Aorta (tissue), 5 donors: ENCODE measurements around the gene BMPR1A. TPM values are rescaled to one million over a fixed set of nuclear protein-coding genes. Genes with fewer than 3 reads are reported as not detected.
"Not testable (repeated sequence)": the region's sequence is repeated elsewhere in the genome, so short reads cannot be mapped to it uniquely, and the experiment has no call there.

Experiments used
- ATAC-seq: fragments of 200-7000 bp; cut with Tn5 transposase; one replicate; pipeline ENCODE4 v1.9.1; 2022; ENCODE audit warnings: moderate library complexity; ENCODE audit not compliant: low FRiP score
- DNase-seq, 2 donors: peaks; one replicate each; pipeline ENCODE4 v3.0.0-alpha.2; 2020
- H3K27ac ChIP-seq, 2 donors: one replicate each; pipeline ENCODE4 v1.5.1; 2013; ENCODE audit warnings: low read length in 2 of 2, mild to moderate bottlenecking in 2 of 2, moderate library complexity in 2 of 2, control low read depth in 1 of 2, inconsistent platforms in 1 of 2, low read depth in 1 of 2
- H3K27me3 ChIP-seq, 2 donors: one replicate each; pipeline ENCODE4 v1.6.1; 2013; ENCODE audit warnings: control low read depth in 1 of 2, low read length in 1 of 2, mild to moderate bottlenecking in 1 of 2, moderate library complexity in 1 of 2; ENCODE audit not compliant: insufficient read depth in 2 of 2, control insufficient read depth in 1 of 2
- H3K36me3 ChIP-seq, 2 donors: one replicate each; pipeline ENCODE4 v1.6.1; 2013; ENCODE audit warnings: control low read depth in 1 of 2, low read length in 1 of 2, mild to moderate bottlenecking in 1 of 2; ENCODE audit not compliant: insufficient read depth in 2 of 2, control insufficient read depth in 1 of 2
- H3K4me1 ChIP-seq, 2 donors: one replicate each; pipeline ENCODE4 v1.6.1; 2013; ENCODE audit warnings: low read length in 2 of 2, control low read depth in 1 of 2, mild to moderate bottlenecking in 1 of 2, moderate library complexity in 1 of 2; ENCODE audit not compliant: insufficient read depth in 2 of 2, control insufficient read depth in 1 of 2
- H3K4me3 ChIP-seq, 2 donors: one replicate each; pipeline ENCODE4 v1.5.1; 2013; ENCODE audit warnings: low read length in 2 of 2, control low read depth in 1 of 2, mild to moderate bottlenecking in 1 of 2
- H3K9me3 ChIP-seq: one replicate; pipeline ENCODE4 v1.6.1; 2013; ENCODE audit warnings: mild to moderate bottlenecking, low read length; ENCODE audit not compliant: control insufficient read depth
- WGBS, 2 donors: extraction: QIAGEN DNeasy Blood & Tissue Kit; methylation state at CpG; one replicate each; pipeline ENCODE4 v1.1.7; 2013; 5-methylcytosine and 5-hydroxymethylcytosine counted together
- intact Hi-C, 2 donors: fragments of 100-400 bp; cut with DNase I; formaldehyde crosslinking; loops; one replicate each; pipeline versions ENCODE4 v1.14.2 to v1.15.0; 2022
- polyA plus RNA-seq, 2 donors: library from polyadenylated mRNA; stranded (reverse); fragments of 200-250 nt; gene quantifications; one replicate each; pipeline ENCODE4 v1.2.3, GENCODE V29; 2013
- total RNA-seq, 2 donors: library from RNA; stranded (reverse); fragmentation: NEBNext Ultra II Directional; extraction: Animal tissue kit (Norgen Biotek cat#: 25700); gene quantifications; one replicate each; pipeline ENCODE4 v1.2.1, GENCODE V29; 2021
- donor health status: healthy with polysubstance abuse.
- donor health status: Bipolar disorder and iron deficiency.
- donor health status: DM: no; HTN: no; CAD: no.
- donor health status: DM: no; HTN: no; CAD: no.
- donor health status: DM: yes; HTN: yes; CAD: no.

The BMPR1A gene
- total and polyA plus RNA-seq, 4 donors, result 19.3 to 120 (median 63.2) TPM

- Histone ChIP-seq H3K36me3 (peaks cover 2 to 8% of the 10 kb centered on the region in 2 donors), H3K4me1 (no peaks in the 10 kb centered on the region), H3K9me3 (no peaks in the 10 kb centered on the region), H3K27ac (no peak overlapping the region), H3K27me3 (no peaks in the 10 kb centered on the region), H3K4me3 (no peak overlapping the region)
- WGBS, 2 donors, result 82 to 91% methylated on average over 1 of the region's 1 CpG
- ATAC-seq (no peak), DNase-seq (no peak)
- intact Hi-C loops, result no loop called here
These were observed 158.3 kb downstream of the BMPR1A start for GRCh38 chr10:86914734-86915133.

GRCh38 chr10:86918022-86918471 lies 161.6 kb downstream of the BMPR1A start:
- no peaks in the 10 kb centered on the region for H3K4me1 ChIP-seq
- 36 to 46% methylated on average over 5 of the region's 5 CpGs for WGBS, 2 donors
- no peak overlapping the region for H3K4me3 ChIP-seq
- no peaks in the 10 kb centered on the region for H3K27me3 ChIP-seq
- H3K9me3 ChIP-seq, result no peaks in the 10 kb centered on the region
- DNase-seq (no peak), ATAC-seq (peak; percentile 66)
- peak overlapping the region in 1 of 2 donors; percentile 42 for H3K27ac ChIP-seq
- peaks cover 2 to 12% of the 10 kb centered on the region in 2 donors for H3K36me3 ChIP-seq
- intact Hi-C loops, result no loop called here

- H3K4me1 ChIP-seq, result no peaks in the 10 kb centered on the region
- whole genome bisulfite sequencing, 2 donors, result 28 to 29% methylated on average over 9 of the region's 9 CpGs
- intact Hi-C loops, result no loop called here
- peak; percentile 72 for ATAC-seq
- peaks cover 2 to 6% of the 10 kb centered on the region in 2 donors for H3K36me3 ChIP-seq
- H3K9me3 ChIP-seq, result no peaks in the 10 kb centered on the region
- H3K27me3 ChIP-seq, result no peaks in the 10 kb centered on the region
- DNase-seq, result peak in 1 of 2 donors; percentile 69
- H3K4me3 ChIP-seq, result no peak overlapping the region
- peak overlapping the region in 1 of 2 donors; percentile 80 for H3K27ac ChIP-seq
These were observed 166.1 kb downstream of the BMPR1A start for GRCh38 chr10:86922553-86922961.

GRCh38 chr10:86929468-86930380 lies 173.3 kb downstream of the BMPR1A start:
- intact Hi-C loops, result no loop called here
- Histone ChIP-seq H3K4me1 (no peaks in the 10 kb centered on the region), H3K4me3 (no peak overlapping the region), H3K27me3 (no peaks in the 10 kb centered on the region), H3K27ac (no peak overlapping the region), H3K36me3 (peaks cover 0 to 2% of the 10 kb centered on the region in 2 donors), H3K9me3 (no peaks in the 10 kb centered on the region)
- ATAC-seq (no peak), DNase-seq (no peak)
- 67 to 68% methylated on average over 15 of the region's 15 CpGs for WGBS, 2 donors

- intact Hi-C loops, result no loop called here
- H3K4me1 ChIP-seq, result no peaks in the 10 kb centered on the region
- DNase-seq, result no peak
- WGBS, 2 donors, result 81 to 95% methylated on average over 1 of the region's 1 CpG
- ATAC-seq, result no peak
- no peak overlapping the region for H3K4me3 ChIP-seq
- no peaks in the 10 kb centered on the region for H3K9me3 ChIP-seq
- no peak overlapping the region for H3K27ac ChIP-seq
- H3K36me3 ChIP-seq, result peaks cover 0 to 2% of the 10 kb centered on the region in 2 donors
- H3K27me3 ChIP-seq, result no peaks in the 10 kb centered on the region
These were observed 175.5 kb downstream of the BMPR1A start for GRCh38 chr10:86931872-86932271.

- no peak for DNase-seq
- H3K27me3 ChIP-seq, result no peaks in the 10 kb centered on the region
- H3K36me3 ChIP-seq, result peaks cover 0 to 2% of the 10 kb centered on the region in 2 donors
- no peaks in the 10 kb centered on the region for H3K9me3 ChIP-seq
- H3K4me3 ChIP-seq, result no peak overlapping the region
- 73 to 75% methylated on average over 2 of the region's 2 CpGs for WGBS, 2 donors
- H3K4me1 ChIP-seq, result no peaks in the 10 kb centered on the region
- ATAC-seq, result no peak
- intact Hi-C loops, result no loop called here
- no peak overlapping the region for H3K27ac ChIP-seq
These were observed 176.3 kb downstream of the BMPR1A start for GRCh38 chr10:86932674-86933073.

- intact Hi-C loops, DNase-seq, H3K4me3 ChIP-seq, H3K27me3 ChIP-seq, H3K27ac ChIP-seq, ATAC-seq, H3K9me3 ChIP-seq, H3K4me1 ChIP-seq, H3K36me3 ChIP-seq: not testable (repeated sequence)
- WGBS, 2 donors, result 87 to 90% methylated on average over 6 of the region's 6 CpGs
These were observed 177.8 kb downstream of the BMPR1A start for GRCh38 chr10:86934162-86934711.

GRCh38 chr10:86936661-86937501 lies 180.5 kb downstream of the BMPR1A start:
- Histone ChIP-seq H3K4me3 (no peak overlapping the region), H3K27ac (peak overlapping the region in 1 of 2 donors; percentile 60), H3K9me3 (no peaks in the 10 kb centered on the region), H3K36me3 (no peaks in the 10 kb centered on the region), H3K4me1 (no peaks in the 10 kb centered on the region), H3K27me3 (no peaks in the 10 kb centered on the region)
- intact Hi-C loops, result no loop called here
- ATAC-seq, result no peak
- WGBS, 2 donors, result 58 to 61% methylated on average over 13 of the region's 13 CpGs
- DNase-seq, result no peak
